H1 (cell line): ENCODE data around the gene KCNC4. TPM values are rescaled to one million over a fixed set of nuclear protein-coding genes. Genes with fewer than 3 reads are reported as not detected.

Source experiments
- CTCF ChIA-PET: fragments of 300-600 bp; sonication (Branson Sonifier 250); formaldehyde crosslinking; loops from one replicate; lab custom pipeline; 2021; ENCODE audit not compliant: partially characterized antibody; lab: Charles Lee
- POLR2A ChIA-PET: fragments of 300-600 bp; sonication (Branson Sonifier 250); formaldehyde crosslinking; loops from one replicate; lab custom pipeline; 2021; ENCODE audit warnings: inconsistent platforms; ENCODE audit not compliant: partially characterized antibody; lab: Charles Lee
- DNase-seq, 2 experiments: peaks; one replicate each; pipeline versions ENCODE4 v3.0.0 to v3.0.0-alpha.2; 2010 to 2022; ENCODE audit warnings: low spot score in 2 of 2, low read depth in 1 of 2, mixed read lengths in 1 of 2
- FAIRE-seq: peaks from 2 replicates; lab custom pipeline; 2011; peaks lifted over from hg19 to GRCh38; lab: Jason Lieb, UNC
- H2AFZ ChIP-seq: 2 replicates; pipeline ENCODE4 v1.8.1; 2012; ENCODE audit warnings: low read length, inconsistent platforms
- H2AK5ac ChIP-seq: 2 replicates; pipeline ENCODE4 v1.6.1; 2013; ENCODE audit warnings: low read depth, low read length
- H2BK120ac ChIP-seq: replicated peaks from 2 replicates; pipeline ENCODE3; 2013; ENCODE audit warnings: low read depth, low read length, inconsistent platforms
- H2BK12ac ChIP-seq: 2 replicates; pipeline ENCODE4 v1.6.1; 2013; ENCODE audit warnings: low read depth, low read length
- H2BK15ac ChIP-seq: 2 replicates; pipeline ENCODE4 v1.6.1; 2013; ENCODE audit warnings: low read length
- H2BK20ac ChIP-seq: 2 replicates; pipeline ENCODE4 v1.6.1; 2013; ENCODE audit warnings: low read length
- H2BK5ac ChIP-seq: 2 replicates; pipeline ENCODE4 v1.6.1; 2013; ENCODE audit warnings: low read depth, low read length
- H3K14ac ChIP-seq: 2 replicates; pipeline ENCODE4 v1.6.1; 2013; ENCODE audit warnings: inconsistent platforms; ENCODE audit not compliant: insufficient read length
- H3K18ac ChIP-seq: 2 replicates; pipeline ENCODE4 v1.6.1; 2013; ENCODE audit warnings: low read length; ENCODE audit errors: extremely low read depth
- H3K23ac ChIP-seq: 2 replicates; pipeline ENCODE4 v1.6.1; 2013; ENCODE audit warnings: inconsistent platforms; ENCODE audit not compliant: insufficient read length
- H3K23me2 ChIP-seq: 2 replicates; pipeline ENCODE4 v1.6.1; 2013; ENCODE audit warnings: low read depth, low read length
- H3K27ac ChIP-seq: 2 replicates; pipeline ENCODE4 v1.6.1; 2011; ENCODE audit warnings: low read depth, low read length, inconsistent platforms
- H3K27me3 ChIP-seq, 4 experiments: replicated peaks in 1 of 4; 1 replicate in 1 of 4; 2 replicates in 3 of 4; pipeline versions ENCODE4 v1.6.1 to v1.8.1; 2011 to 2013; ENCODE audit warnings: low read length in 3 of 4, mild to moderate bottlenecking in 3 of 4, inconsistent platforms in 2 of 4, mixed read lengths in 2 of 4, moderate library complexity in 1 of 4; ENCODE audit not compliant: control insufficient read depth in 3 of 4, insufficient read depth in 3 of 4; ENCODE audit errors: extremely low read depth in 1 of 4
- H3K36me3 ChIP-seq, 4 experiments: 2 replicates each; pipeline versions ENCODE4 v1.6.1 to v1.8.1; 2011 to 2013; ENCODE audit warnings: mild to moderate bottlenecking in 4 of 4, low read length in 3 of 4, moderate library complexity in 2 of 4, control low read depth in 1 of 4, inconsistent platforms in 1 of 4; ENCODE audit not compliant: insufficient read depth in 4 of 4, control insufficient read depth in 2 of 4
- H3K4ac ChIP-seq: replicated peaks from 2 replicates; pipeline ENCODE3; 2013; ENCODE audit warnings: low read length, low read depth, mixed read lengths, inconsistent platforms; ENCODE audit not compliant: insufficient read length
- H3K4me1 ChIP-seq, 4 experiments: replicated peaks in 1 of 4; 1 replicate in 1 of 4; 2 replicates in 3 of 4; pipeline versions ENCODE4 v1.6.1 to v1.8.1; 2011 to 2013; ENCODE audit warnings: low read length in 3 of 4, inconsistent platforms in 2 of 4, mixed read lengths in 1 of 4; ENCODE audit not compliant: insufficient read depth in 4 of 4, control insufficient read depth in 3 of 4
- H3K4me2 ChIP-seq, 2 experiments: 2 replicates each; pipeline versions ENCODE4 v1.6.1 to v1.8.1; 2011 to 2013; ENCODE audit warnings: low read depth in 2 of 2, low read length in 2 of 2, control low read depth in 1 of 2, inconsistent platforms in 1 of 2, mild to moderate bottlenecking in 1 of 2; ENCODE audit not compliant: insufficient read depth in 1 of 2
- H3K4me3 ChIP-seq, 4 experiments: fragments of 200-600, 300-600 bp in 1 of 4; sonication (generic), shearing (Covaris generic), sonication (Bioruptor Twin) in 1 of 4; 2 replicates each; pipeline versions ENCODE4 v1.5.1 to v1.8.1; 2011 to 2016; ENCODE audit warnings: low read length in 4 of 4, low read depth in 3 of 4, control low read depth in 2 of 4, inconsistent platforms in 2 of 4, mild to moderate bottlenecking in 2 of 4, mixed read lengths in 1 of 4, moderate library complexity in 1 of 4; ENCODE audit not compliant: insufficient read depth in 2 of 4; ENCODE audit errors: extremely low read depth in 1 of 4
- H3K56ac ChIP-seq: replicated peaks from 2 replicates; pipeline ENCODE3; 2013; ENCODE audit warnings: low read depth, mild to moderate bottlenecking, mixed read lengths, low read length, inconsistent platforms; ENCODE audit not compliant: insufficient read length
- H3K79me1 ChIP-seq: 2 replicates; pipeline ENCODE4 v1.6.1; 2013; ENCODE audit warnings: low read depth, low read length, control low read depth
- H3K79me2 ChIP-seq, 2 experiments: 2 replicates each; pipeline versions ENCODE4 v1.6.1 to v1.8.1; 2012 to 2013; ENCODE audit warnings: low read length in 2 of 2, mild to moderate bottlenecking in 2 of 2, inconsistent platforms in 1 of 2; ENCODE audit not compliant: insufficient read depth in 2 of 2, control insufficient read depth in 1 of 2
- H3K9ac ChIP-seq, 4 experiments: replicated peaks in 1 of 4; 1 replicate in 1 of 4; 2 replicates in 3 of 4; pipeline versions ENCODE4 v1.6.1 to v1.8.1; 2011 to 2013; ENCODE audit warnings: low read depth in 3 of 4, low read length in 3 of 4, control low read depth in 2 of 4, mild to moderate bottlenecking in 2 of 4, moderate library complexity in 2 of 4, inconsistent platforms in 1 of 4; ENCODE audit errors: extremely low read depth in 1 of 4
- H3K9me3 ChIP-seq, 2 experiments: 2 replicates each; pipeline versions ENCODE4 v1.6.1 to v1.8.1; 2012 to 2013; ENCODE audit warnings: mild to moderate bottlenecking in 2 of 2, moderate library complexity in 2 of 2, control low read depth in 1 of 2, inconsistent platforms in 1 of 2, low read depth in 1 of 2, low read length in 1 of 2, mixed read lengths in 1 of 2; ENCODE audit not compliant: insufficient read depth in 2 of 2
- H4K20me1 ChIP-seq, 2 experiments: replicated peaks in 1 of 2; 2 replicates each; pipeline versions ENCODE3 to v1.8.1; 2011 to 2013; ENCODE audit warnings: inconsistent platforms in 2 of 2, low read length in 2 of 2, mild to moderate bottlenecking in 1 of 2; ENCODE audit not compliant: insufficient read depth in 2 of 2, control insufficient read depth in 1 of 2
- H4K5ac ChIP-seq: 2 replicates; pipeline ENCODE4 v1.6.1; 2013; ENCODE audit warnings: low read length, low read depth, mixed read lengths, inconsistent platforms; ENCODE audit not compliant: insufficient read length
- H4K8ac ChIP-seq: 2 replicates; pipeline ENCODE4 v1.8.0; 2013; ENCODE audit warnings: mild to moderate bottlenecking, moderate library complexity, low read length, inconsistent platforms; ENCODE audit not compliant: insufficient read depth; ENCODE audit errors: extremely low read depth
- H4K91ac ChIP-seq: replicated peaks from 2 replicates; pipeline ENCODE3; 2013; ENCODE audit warnings: low read length, mixed read lengths, inconsistent platforms; ENCODE audit not compliant: insufficient read length
- BACH1 ChIP-seq: IDR thresholded peaks from 2 replicates; pipeline ENCODE4 v1.6.1; 2012; ENCODE audit warnings: low read length, improper control_type of control experiment
- BRCA1 ChIP-seq: IDR thresholded peaks from 2 replicates; pipeline ENCODE4 v1.6.1; 2012; ENCODE audit warnings: low read depth, low read length, improper control_type of control experiment
- HDAC6 ChIP-seq: IDR thresholded peaks from one replicate; pipeline ENCODE4 v1.7.1; 2012; ENCODE audit warnings: low read depth, mild to moderate bottlenecking, inconsistent platforms, low read length, moderate library complexity
- MAFK ChIP-seq: IDR thresholded peaks from 2 replicates; pipeline ENCODE4 v1.6.1; 2012; ENCODE audit warnings: low read depth, mild to moderate bottlenecking, improper control_type of control experiment, low read length
- RAD21 ChIP-seq, 2 experiments: IDR thresholded peaks in 1 of 2; conservative IDR thresholded peaks in 1 of 2; 2 replicates each; pipeline ENCODE4 v1.6.1; 2011; ENCODE audit warnings: low read depth in 2 of 2, low read length in 2 of 2, improper control_type of control experiment in 1 of 2, inconsistent platforms in 1 of 2, mild to moderate bottlenecking in 1 of 2, moderate library complexity in 1 of 2
- SP4 ChIP-seq: IDR thresholded peaks from 2 replicates; pipeline ENCODE4 v1.6.1; 2012; ENCODE audit warnings: low read length, inconsistent platforms
- WGBS, 2 experiments: shearing (Covaris generic) in 1 of 2; methylation state at CpG; one replicate each; pipeline versions ENCODE4 v1.1.6 to v1.1.7; 2013 to 2015; ENCODE audit warnings: low lambda C conversion rate in 2 of 2, mixed read lengths in 2 of 2, inconsistent platforms in 1 of 2, low coverage in 1 of 2, missing lambda C conversion rate in 1 of 2; ENCODE audit not compliant: insufficient replicate concordance in 2 of 2, insufficient coverage in 1 of 2, insufficient read length in 1 of 2; ENCODE audit errors: extremely low coverage in 1 of 2, missing lambda C conversion rate in 1 of 2; 5-methylcytosine and 5-hydroxymethylcytosine counted together
- polyA plus RNA-seq, 7 experiments: library from polyadenylated mRNA; depleted of rRNA in 3 of 7; stranded (reverse) in 5 of 7; unstranded in 2 of 7; fragments of >200 nt in 5 of 7; fragments of 200-250 nt in 2 of 7; gene quantifications; 1 replicate in 5 of 7; 2 replicates in 1 of 7; 4 replicates in 1 of 7; pipeline versions ENCODE4 v1.2.1 to v1.2.3, GENCODE V29; 2011 to 2013; ENCODE audit warnings: missing spikeins in 2 of 7, mixed read lengths in 2 of 7
- total RNA-seq: library from RNA; stranded (reverse); fragmentation: NEBNext Ultra II Directional; extraction: Animal tissue kit (Norgen Biotek cat#: 25700); gene quantifications from 2 replicates; pipeline ENCODE4 v1.2.1, GENCODE V29; 2021
- TF ChIP-seq, protein P1 (sequence below), 3 experiments: IDR thresholded peaks; 1 replicate in 2 of 3; 2 replicates in 1 of 3; pipeline versions ENCODE4 v1.5.1 to v1.6.1; 2011; ENCODE audit warnings: low read length in 3 of 3, mild to moderate bottlenecking in 3 of 3, inconsistent platforms in 2 of 3, low read depth in 1 of 3, moderate library complexity in 1 of 3; ENCODE audit not compliant: insufficient read depth in 1 of 3; ENCODE audit errors: control extremely low read depth in 1 of 3

Gene KCNC4
- total and polyA plus RNA-seq, 2 of the 8 experiments (the other 6 are each of a cell fraction or from before 2014, with no cell fraction given) = 8.1 to 11.2 TPM

DNA sequence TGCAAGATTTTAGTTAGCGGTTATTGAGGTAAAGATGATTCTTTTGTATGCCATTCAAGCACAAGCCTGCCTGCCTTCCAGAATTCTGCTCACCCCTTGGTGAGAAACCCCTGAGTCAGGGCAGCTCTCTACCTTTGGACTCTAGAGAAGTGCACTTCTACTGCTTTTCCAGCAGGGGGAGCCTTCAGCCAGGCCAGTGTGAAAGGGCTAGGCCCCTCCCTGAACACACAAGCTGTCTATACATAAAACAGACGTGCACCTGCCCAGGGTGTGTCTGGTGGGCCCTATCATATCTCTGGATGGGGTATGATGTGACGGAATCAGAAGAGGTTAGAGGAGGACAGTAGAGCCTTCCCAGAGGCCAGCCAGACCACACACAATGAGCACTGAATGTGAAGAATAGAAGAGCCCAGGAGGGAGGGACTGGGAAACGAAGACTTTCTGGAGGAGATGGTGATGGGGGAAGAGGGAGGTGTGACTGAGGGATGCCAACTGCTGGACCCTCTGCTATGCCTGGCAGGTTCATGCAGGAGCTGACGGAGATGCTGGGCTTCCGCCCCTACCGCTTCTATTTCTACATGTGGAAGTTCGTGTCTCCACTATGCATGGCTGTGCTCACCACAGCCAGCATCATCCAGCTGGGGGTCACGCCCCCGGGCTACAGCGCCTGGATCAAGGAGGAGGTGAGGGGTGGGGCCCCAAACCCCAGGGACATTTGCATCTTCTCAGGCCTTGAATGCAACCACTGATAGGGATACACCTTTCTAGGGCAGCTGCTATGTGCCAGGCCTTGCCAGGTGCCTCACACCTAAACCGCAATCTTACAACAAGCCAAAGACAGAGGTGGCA, 13.0 kb upstream of the KCNC4 start:
- Histone ChIP-seq H2BK12ac (no peak overlapping the region), H4K5ac (no peak overlapping the region), H3K27me3 (no peaks in the 10 kb centered on the region), H3K4me3 (no peak overlapping the region), H2AK5ac (no peak overlapping the region), H3K27ac (no peak overlapping the region), H3K18ac (no peak overlapping the region), H3K9me3 (no peaks in the 10 kb centered on the region), H3K4me1 (peaks cover 0 to 6% (median 2%) of the 10 kb centered on the region in 4 experiments; a peak in 2 of 7 replicates), H3K56ac (no peak overlapping the region), H3K79me1 (no peaks in the 10 kb centered on the region), H2BK120ac (no peak overlapping the region), H4K20me1 (no peaks in the 10 kb centered on the region), H2BK5ac (no peak overlapping the region), H3K9ac (no peak overlapping the region), H3K14ac (no peak overlapping the region), H3K79me2 (no peaks in the 10 kb centered on the region), H4K8ac (no peak overlapping the region), H2BK20ac (no peak overlapping the region), H2AFZ (no peak overlapping the region), H3K23ac (no peak overlapping the region), H3K4ac (no peak overlapping the region), H4K91ac (no peak overlapping the region), H3K23me2 (no peaks in the 10 kb centered on the region; the same call in 1 of the 2 replicates), H3K36me3 (no peaks in the 10 kb centered on the region), H2BK15ac (no peak overlapping the region), H3K4me2 (no peak overlapping the region)
- 70% methylated on average over 12 of the region's 12 CpGs; no CpG with 5 or more reads in 1 of the 2 experiments for WGBS, 2 experiments
- POLR2A ChIA-PET = no interaction called here
- CTCF ChIA-PET = interaction anchor here (0.6 to 4.8 kb wide), 73 partner anchors 10 to 409 kb away, joined by 3 to 35 read pairs (median 4); partner anchors contain the start of genes KCNA2 and RBM15
- peak in 1 of 2 experiments; percentile 63 for DNase-seq
- peak; percentile 80; the same call in 1 of the 2 replicates for TF ChIP-seq BACH1
- TF ChIP-seq RAD21 (IDR thresholded peaks at IDR 0.05 in 1 of 2, conservative IDR thresholded peaks at IDR 0.05 in 1 of 2; ENCODE audit: low read depth in 2 of 2, low read length in 2 of 2) = peak; percentile 70 to 82
- no peak for TF ChIP-seq SP4
- TF ChIP-seq MAFK = peak; percentile 51; the same call in 1 of the 2 replicates
- no peak for TF ChIP-seq BRCA1
- TF ChIP-seq, protein P1, sequence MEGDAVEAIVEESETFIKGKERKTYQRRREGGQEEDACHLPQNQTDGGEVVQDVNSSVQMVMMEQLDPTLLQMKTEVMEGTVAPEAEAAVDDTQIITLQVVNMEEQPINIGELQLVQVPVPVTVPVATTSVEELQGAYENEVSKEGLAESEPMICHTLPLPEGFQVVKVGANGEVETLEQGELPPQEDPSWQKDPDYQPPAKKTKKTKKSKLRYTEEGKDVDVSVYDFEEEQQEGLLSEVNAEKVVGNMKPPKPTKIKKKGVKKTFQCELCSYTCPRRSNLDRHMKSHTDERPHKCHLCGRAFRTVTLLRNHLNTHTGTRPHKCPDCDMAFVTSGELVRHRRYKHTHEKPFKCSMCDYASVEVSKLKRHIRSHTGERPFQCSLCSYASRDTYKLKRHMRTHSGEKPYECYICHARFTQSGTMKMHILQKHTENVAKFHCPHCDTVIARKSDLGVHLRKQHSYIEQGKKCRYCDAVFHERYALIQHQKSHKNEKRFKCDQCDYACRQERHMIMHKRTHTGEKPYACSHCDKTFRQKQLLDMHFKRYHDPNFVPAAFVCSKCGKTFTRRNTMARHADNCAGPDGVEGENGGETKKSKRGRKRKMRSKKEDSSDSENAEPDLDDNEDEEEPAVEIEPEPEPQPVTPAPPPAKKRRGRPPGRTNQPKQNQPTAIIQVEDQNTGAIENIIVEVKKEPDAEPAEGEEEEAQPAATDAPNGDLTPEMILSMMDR (IDR thresholded peaks at IDR 0.05; ENCODE audit: control extremely low read depth in 1 of 3, insufficient read depth in 1 of 3, low read depth in 1 of 3, low read length in 3 of 3) = peak; percentile 73 to 95 (median 81)
- no peak for TF ChIP-seq HDAC6
- peak; percentile 82 for FAIRE-seq
